HG03064 (cell line): Measurements from ENCODE around the gene CRISPLD2.

Experiments used
- ATAC-seq: cut with Tn5 transposase; IDR thresholded peaks from one replicate; pipeline ENCODE4 v1.9.1; 2021; ENCODE audit warnings: low read depth; ENCODE audit not compliant: unreplicated experiment

The CRISPLD2 gene

GRCh38 chr16:84800158-84800978, 19.4 kb upstream of the CRISPLD2 start:
- ATAC-seq: no peak

- ATAC-seq: no peak
Observed at GRCh38 chr16:84803146-84803545, 16.6 kb upstream of the CRISPLD2 start.

GRCh38 chr16:84804326-84804725, 15.5 kb upstream of the CRISPLD2 start:
- ATAC-seq: no peak

- no peak for ATAC-seq
Observed at GRCh38 chr16:84806256-84806889, 13.4 kb upstream of the CRISPLD2 start.

- ATAC-seq: no peak
Observed at GRCh38 chr16:84806890-84807258, 12.9 kb upstream of the CRISPLD2 start.

- ATAC-seq: no peak
Observed at GRCh38 chr16:84807776-84808175, 12.0 kb upstream of the CRISPLD2 start.

GRCh38 chr16:84808826-84809225, 11.0 kb upstream of the CRISPLD2 start:
- no peak for ATAC-seq

- no peak for ATAC-seq
Observed at GRCh38 chr16:84810518-84811273, 9.1 kb upstream of the CRISPLD2 start.

GRCh38 chr16:84811529-84811928, 8.3 kb upstream of the CRISPLD2 start:
- ATAC-seq: no peak

- ATAC-seq: no peak
Observed at GRCh38 chr16:84813141-84813934, 6.4 kb upstream of the CRISPLD2 start.

- ATAC-seq: no peak
Observed at GRCh38 chr16:84815462-84815861, 4.3 kb upstream of the CRISPLD2 start.

- no peak for ATAC-seq
Observed at GRCh38 chr16:84816023-84816422, 3.8 kb upstream of the CRISPLD2 start.

GRCh38 chr16:84816485-84816884, 3.3 kb upstream of the CRISPLD2 start:
- ATAC-seq: no peak

- no peak for ATAC-seq
Observed at GRCh38 chr16:84817206-84817605, 2.6 kb upstream of the CRISPLD2 start.

- ATAC-seq: no peak
Observed at GRCh38 chr16:84817613-84818012, 2.2 kb upstream of the CRISPLD2 start.

GRCh38 chr16:84818133-84818532, 1.7 kb upstream of the CRISPLD2 start:
- no peak for ATAC-seq

GRCh38 chr16:84818989-84819643, 669 bp upstream of the CRISPLD2 start:
- ATAC-seq: no peak

GRCh38 chr16:84820305-84820684, 510 bp downstream of the CRISPLD2 start:
- ATAC-seq: no peak

GRCh38 chr16:84820771-84821170, 986 bp downstream of the CRISPLD2 start:
- ATAC-seq: no peak

- ATAC-seq: no peak
Observed at GRCh38 chr16:84821179-84821578, 1.4 kb downstream of the CRISPLD2 start.
